Stimulated activated CD4-positive, alpha-beta T cell treated with anti-CD3 and anti-CD28 coated beads, Interleukin-4, amount 100 ng/mL, for 24 hours (primary cell): Measurements from ENCODE around the gene NMT1.
A peak's percentile ranks its signal among the peaks of the same experiment; 100 is the strongest.

Experiments
- DNase-seq: peaks from one replicate; pipeline ENCODE4 v3.0.0-alpha.2; 2020

The NMT1 gene

GRCh38 chr17:45060797-45061605, at the start of gene NMT1:
NMT1 (plus strand) TSS chr17:45061317; CDS start chr17:45061330, 13 bp downstream.
- peak; percentile 98 for DNase-seq

DNA sequence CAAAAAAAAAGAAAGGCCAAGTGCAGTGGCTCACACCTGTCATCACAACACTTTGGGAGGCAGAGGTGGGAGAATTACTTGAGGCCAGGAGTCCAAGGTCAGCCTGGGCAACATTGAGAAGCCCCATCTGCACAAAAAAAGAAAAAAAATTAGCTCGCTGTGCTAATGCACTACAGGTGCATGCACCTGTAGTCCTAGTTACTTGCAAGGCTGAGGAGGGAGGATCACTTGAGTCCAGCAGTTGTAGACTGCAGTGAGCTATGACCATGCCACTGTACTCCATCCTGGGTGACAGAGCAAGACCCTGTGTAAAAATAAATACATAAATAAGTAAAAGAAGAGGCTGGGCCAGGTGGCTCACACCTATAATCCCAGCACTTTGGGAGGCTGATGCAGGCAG, 49.4 kb upstream of the NMT1 start:
- DNase-seq, result no peak

GRCh38 chr17:45013021-45013997, 47.8 kb upstream of the NMT1 start:
- DNase-seq, result no peak

DNA sequence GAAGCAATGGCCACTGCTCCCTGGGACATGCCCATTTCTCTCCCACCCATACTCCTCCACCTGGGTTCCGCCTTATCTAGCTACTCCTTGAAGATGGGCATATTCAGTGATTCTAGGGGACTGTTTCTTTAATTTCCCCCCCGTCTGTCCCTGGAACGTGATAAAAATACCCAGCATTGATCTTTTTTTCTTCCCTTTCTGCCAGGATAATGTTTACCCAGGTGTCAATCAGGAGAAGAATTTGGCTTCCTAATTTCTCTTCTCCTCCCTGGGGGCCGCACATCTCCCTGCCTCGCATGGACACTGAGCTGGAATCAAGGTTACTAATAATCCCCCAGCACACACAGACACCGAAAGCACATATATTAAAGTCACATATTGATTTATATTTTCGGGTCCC, 44.9 kb upstream of the NMT1 start:
- DNase-seq, result no peak

DNA sequence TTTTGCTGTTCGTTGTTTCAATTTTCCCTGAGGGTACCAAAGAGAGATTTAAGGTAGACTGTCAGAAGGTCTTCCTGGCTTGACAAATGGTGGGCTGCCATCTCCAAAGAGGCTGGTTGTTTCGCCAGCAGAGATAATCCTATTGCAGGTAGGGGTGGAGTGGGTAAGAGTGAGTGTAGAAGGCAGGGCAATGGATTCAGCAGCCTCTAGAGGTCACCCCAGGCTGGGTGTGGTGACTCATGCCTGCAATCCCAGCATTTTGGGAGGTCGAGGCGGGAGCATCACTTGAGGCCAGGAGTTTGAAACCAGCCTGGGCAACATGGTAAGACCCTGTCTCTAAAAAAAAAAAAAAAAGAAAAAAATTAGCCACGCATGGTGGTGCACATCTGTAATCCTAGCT, 44.3 kb upstream of the NMT1 start:
- DNase-seq, result no peak

DNA sequence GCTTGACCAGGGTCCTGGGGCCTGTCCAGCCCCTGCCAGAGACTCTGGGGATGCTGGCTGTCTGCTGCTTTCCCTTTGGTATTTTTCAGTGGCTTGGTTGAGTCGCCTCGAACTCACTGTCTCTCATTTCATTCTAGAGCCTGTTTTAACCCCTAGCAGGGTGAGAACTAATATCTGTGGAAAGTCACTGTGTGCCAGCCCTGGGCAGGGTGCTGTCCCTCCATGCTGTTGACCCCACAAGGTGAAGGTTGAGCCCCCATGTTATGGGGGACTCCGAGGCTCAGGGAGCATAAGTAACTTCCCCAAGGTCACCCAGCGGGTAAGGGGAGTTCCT, 42.6 kb upstream of the NMT1 start:
- DNase-seq, result no peak

DNA sequence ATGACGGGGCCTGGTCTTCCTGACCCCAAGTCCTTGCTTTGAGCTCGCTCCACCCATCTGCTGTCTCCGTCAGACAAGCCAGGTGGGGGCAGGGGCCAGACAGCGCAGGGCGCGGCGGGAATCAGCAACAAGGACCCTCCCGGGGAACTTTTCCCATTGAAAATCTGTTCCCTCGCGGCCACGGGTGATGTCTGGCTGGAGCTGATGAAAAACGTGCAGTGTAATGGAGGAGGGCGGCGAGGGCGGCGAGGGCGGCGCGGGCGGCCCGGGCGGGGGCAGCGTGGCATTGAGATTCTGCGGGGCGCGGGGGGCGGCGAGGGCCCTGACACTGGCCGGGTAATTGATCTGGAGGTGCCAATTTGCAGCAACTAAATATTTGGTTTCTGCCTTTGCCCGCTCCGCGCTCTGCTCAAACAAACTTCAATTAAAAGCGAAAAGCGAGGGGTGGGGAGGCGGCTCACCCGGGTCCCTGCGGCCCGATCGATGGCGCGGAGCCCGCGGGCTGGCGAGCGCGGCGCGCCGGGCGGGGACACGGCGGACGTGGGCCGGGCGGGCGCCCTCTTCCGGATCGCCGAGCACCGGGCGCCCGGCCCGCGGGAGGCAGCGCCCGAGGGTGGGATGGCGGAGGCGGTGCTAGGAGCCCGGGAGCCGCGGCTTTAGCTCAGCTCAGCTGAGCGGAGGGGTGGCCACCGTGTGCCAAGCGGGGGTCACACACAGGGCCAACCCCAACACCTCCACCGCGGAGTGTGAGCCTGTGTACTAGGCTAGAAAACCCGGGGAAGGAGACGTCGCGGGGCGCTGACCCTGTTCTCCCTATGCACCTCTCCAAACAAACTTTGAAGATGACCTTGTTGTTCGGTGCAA, 42.0 kb upstream of the NMT1 start:
- DNase-seq, result peak; percentile 27

- no peak for DNase-seq
Observed at GRCh38 chr17:45020354-45021138, 40.6 kb upstream of the NMT1 start.

- peak; percentile 65 for DNase-seq
Observed at GRCh38 chr17:45021607-45022287, 39.4 kb upstream of the NMT1 start.

DNA sequence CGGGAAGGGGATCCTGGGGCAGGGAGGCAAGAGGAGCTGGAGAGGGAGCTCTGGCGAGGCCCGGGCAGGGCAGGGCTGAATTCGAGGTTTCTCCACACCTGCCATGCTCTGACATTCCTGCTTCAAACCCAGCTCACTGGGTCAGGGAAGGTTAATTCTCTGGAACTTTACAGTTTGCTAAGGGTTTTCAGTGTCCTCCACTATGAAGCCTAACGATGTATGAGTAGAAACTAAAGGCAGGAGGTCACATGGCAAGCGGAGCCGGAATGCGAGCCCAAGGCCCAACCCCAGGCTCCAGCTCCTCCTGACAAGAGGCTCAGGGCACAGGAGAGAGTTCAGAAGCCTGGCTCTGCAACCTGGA, 38.8 kb upstream of the NMT1 start:
- DNase-seq, result no peak

DNA sequence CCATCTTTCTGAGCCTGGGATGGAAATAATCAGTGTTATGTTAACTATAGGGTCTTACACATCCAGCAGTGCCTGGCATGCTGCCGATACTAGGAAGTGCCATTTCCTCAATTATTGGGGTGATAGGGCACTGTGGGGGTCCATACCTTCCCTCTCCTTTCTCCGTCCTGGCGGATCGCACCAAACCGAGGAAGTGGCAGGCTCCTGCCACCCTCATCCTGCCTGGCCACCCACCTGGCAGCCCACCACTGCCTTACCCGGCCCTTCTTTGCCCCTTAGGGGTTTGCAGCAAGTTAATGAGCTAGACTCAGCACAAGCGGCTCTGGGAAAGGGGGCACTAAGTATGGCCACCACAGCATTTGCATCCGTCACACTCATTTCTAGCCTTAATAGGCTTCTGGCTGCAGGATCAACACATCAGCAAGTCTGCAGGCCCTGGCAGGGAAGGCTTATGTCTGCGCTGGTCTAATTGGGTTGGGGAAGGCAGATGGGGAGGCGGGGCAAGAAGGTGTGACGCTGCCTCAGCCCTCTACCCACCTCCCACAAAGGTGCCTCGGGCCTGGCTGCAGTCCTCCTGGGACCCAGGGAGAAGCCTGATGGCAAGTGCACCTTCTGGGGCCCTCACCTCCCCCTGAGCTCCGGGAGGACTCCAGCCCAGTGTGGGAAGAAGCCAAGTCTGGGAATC, 38.3 kb upstream of the NMT1 start:
- DNase-seq, result no peak

DNA sequence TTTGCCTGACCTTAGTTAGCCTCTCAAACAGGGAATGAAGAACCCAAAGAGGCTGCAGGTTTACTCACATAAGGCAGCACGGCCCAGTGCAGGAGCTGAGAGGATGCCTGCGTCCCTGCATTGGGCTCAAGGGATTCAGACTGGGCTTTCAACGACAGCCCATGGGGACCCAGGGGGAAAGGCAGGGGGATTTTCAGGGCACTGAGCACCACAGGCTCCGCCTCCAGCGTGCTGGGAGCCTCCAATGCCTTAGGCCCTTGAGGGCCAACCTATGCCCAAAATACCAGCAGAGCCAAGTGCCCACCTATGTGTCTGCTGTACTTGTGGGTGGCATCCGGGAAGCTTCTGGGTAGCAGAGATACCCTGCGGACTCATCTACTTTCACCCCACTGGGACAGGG, 32.0 kb upstream of the NMT1 start:
- no peak for DNase-seq

- no peak for DNase-seq
Observed at GRCh38 chr17:45029758-45030423, 31.2 kb upstream of the NMT1 start.

- no peak for DNase-seq
Observed at GRCh38 chr17:45030733-45031132, 30.4 kb upstream of the NMT1 start.

- no peak for DNase-seq
Observed at GRCh38 chr17:45031231-45032173, 29.6 kb upstream of the NMT1 start.

DNA sequence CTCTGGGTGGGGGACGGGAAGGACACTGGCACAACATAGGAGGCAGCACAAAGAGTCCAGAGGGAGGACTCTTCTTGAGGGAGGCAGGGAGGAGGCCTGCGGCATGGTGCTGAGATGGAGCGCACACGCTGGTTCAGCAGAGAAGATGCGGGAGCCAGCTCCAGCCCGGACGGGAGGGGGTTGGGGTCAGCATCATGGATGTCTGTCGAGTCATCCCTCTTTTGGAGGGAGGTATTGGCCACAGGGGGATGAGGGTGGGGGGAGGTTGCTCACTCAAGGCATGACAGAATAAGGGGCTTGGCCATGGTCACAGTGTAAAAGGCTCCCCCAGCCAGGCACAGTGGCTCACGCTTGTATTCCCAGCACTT, 29.0 kb upstream of the NMT1 start:
- no peak for DNase-seq

GRCh38 chr17:45034599-45034998, 26.5 kb upstream of the NMT1 start:
- no peak for DNase-seq

GRCh38 chr17:45035848-45036247, 25.3 kb upstream of the NMT1 start:
- no peak for DNase-seq

DNA sequence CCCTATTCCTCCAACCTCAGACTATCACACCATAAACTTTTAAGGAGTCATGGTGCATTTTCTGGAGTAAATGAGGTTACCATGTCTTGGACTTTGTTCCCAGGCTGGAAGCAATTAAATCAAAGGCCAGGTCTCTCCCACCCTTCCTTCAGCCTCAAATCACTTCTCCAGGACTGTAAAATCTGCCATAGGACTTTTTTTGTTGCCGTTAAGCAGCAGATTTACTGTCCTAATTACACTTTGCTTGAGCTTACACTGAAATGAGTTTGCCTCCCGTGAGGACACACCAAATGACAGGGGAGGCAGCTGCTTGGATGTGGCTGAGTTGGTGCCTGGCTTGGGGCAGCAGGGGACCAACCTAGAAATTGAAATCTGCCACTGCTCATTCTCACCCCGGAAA, 24.4 kb upstream of the NMT1 start:
- DNase-seq, result no peak
